T-helper 1 cell treated with Interleukin-12 subunit alpha and Interleukin-12 subunit beta and Interleukin-4 antibody, amounts not matched to agents 30 ng/mL and 1 ng/mL, for 36 hours (primary cell): ENCODE measurements around the gene CD274. TPM values are rescaled to one million over a fixed set of nuclear protein-coding genes. Genes with fewer than 3 reads are reported as not detected.
"Not testable (repeated sequence)": the region's sequence is repeated elsewhere in the genome, so short reads cannot be mapped to it uniquely, and the experiment has no call there.

ENCODE experiments used
- intact Hi-C: fragments of 100-400 bp; cut with micrococcal nuclease; formaldehyde crosslinking; loops from one replicate; pipeline ENCODE4 v1.15.1; 2024
- total RNA-seq: library from RNA; stranded (reverse); gene quantifications from 2 replicates; pipeline ENCODE4 v1.2.3, GENCODE V29; 2022

The CD274 gene
- 42.1 and 42.6 TPM in 2 replicates for total RNA-seq

GRCh38 chr9:5450359-5451091, at the start of gene CD274:
Gene CD274, plus strand, starts transcription at chr9:5450542. Its CDS starts 5,572 bp downstream, at chr9:5456114.
- intact Hi-C loops, result loop anchor here (1.0 to 5.0 kb wide), 16 partner anchors 9 to 1926 kb away; partner anchors contain the start of genes CDC37L1, JAK2, PDCD1LG2 and PLGRKT

GRCh38 chr9:5402217-5402616, 48.1 kb upstream of the CD274 start:
- intact Hi-C loops, result no loop called here

- intact Hi-C loops, result no loop called here
Observed at GRCh38 chr9:5408596-5408995, 41.7 kb upstream of the CD274 start.

GRCh38 chr9:5416953-5417352, 33.4 kb upstream of the CD274 start:
- intact Hi-C loops, result no loop called here

- intact Hi-C loops, result no loop called here
Observed at GRCh38 chr9:5418481-5418880, 31.9 kb upstream of the CD274 start.

- intact Hi-C loops, result no loop called here
Observed at GRCh38 chr9:5419987-5420386, 30.4 kb upstream of the CD274 start.

GRCh38 chr9:5421163-5421562, 29.2 kb upstream of the CD274 start:
- intact Hi-C loops, result no loop called here

GRCh38 chr9:5422276-5422675, 28.1 kb upstream of the CD274 start:
- intact Hi-C loops, result no loop called here

- intact Hi-C loops, result loop anchor here (1.0 to 5.0 kb wide), 6 partner anchors 165 to 823 kb away; no protein-coding TSS in a partner anchor
Observed at GRCh38 chr9:5425006-5425628, 25.2 kb upstream of the CD274 start.

- intact Hi-C loops, result loop anchor here (5.0 kb wide), 2 partner anchors 355 to 825 kb away; no protein-coding TSS in a partner anchor
Observed at GRCh38 chr9:5427005-5427404, 23.3 kb upstream of the CD274 start.

- intact Hi-C loops, result loop anchor here (5.0 kb wide), 2 partner anchors 356 to 826 kb away; no protein-coding TSS in a partner anchor
Observed at GRCh38 chr9:5428172-5428571, 22.2 kb upstream of the CD274 start.

- intact Hi-C loops, result loop anchor here (5.0 kb wide), 2 partner anchors 357 to 827 kb away; no protein-coding TSS in a partner anchor
Observed at GRCh38 chr9:5428794-5429528, 21.4 kb upstream of the CD274 start.

GRCh38 chr9:5429873-5430564, 20.3 kb upstream of the CD274 start:
- intact Hi-C loops, result loop anchor here (5.0 kb wide), 2 partner anchors 358 to 828 kb away; no protein-coding TSS in a partner anchor

GRCh38 chr9:5430912-5431311, 19.4 kb upstream of the CD274 start:
- intact Hi-C loops, result no loop called here

- intact Hi-C loops, result not testable (repeated sequence)
Observed at GRCh38 chr9:5432890-5433289, 17.5 kb upstream of the CD274 start.

GRCh38 chr9:5433328-5433727, 17.0 kb upstream of the CD274 start:
- intact Hi-C loops, result not testable (repeated sequence)

- intact Hi-C loops, result not testable (repeated sequence)
Observed at GRCh38 chr9:5433841-5434810, 16.2 kb upstream of the CD274 start.

GRCh38 chr9:5435912-5436311, 14.4 kb upstream of the CD274 start:
- intact Hi-C loops, result loop anchor here (2.0 to 5.0 kb wide), 5 partner anchors 95 to 1909 kb away; partner anchors contain the start of gene RFX3

GRCh38 chr9:5436441-5436840, 13.9 kb upstream of the CD274 start:
- intact Hi-C loops, result loop anchor here (2.0 to 5.0 kb wide), 5 partner anchors 96 to 1909 kb away; partner anchors contain the start of gene RFX3
